GM18907 (cell line): Measurements from ENCODE around the gene STOX2.

ENCODE experiments used
- ATAC-seq: cut with Tn5 transposase; IDR thresholded peaks from one replicate; pipeline ENCODE4 v1.9.1; 2021; ENCODE audit warnings: mild to moderate bottlenecking, moderate library complexity; ENCODE audit not compliant: unreplicated experiment

The STOX2 gene

GRCh38 chr4:183985786-183986185 lies 80.7 kb downstream of the STOX2 start:
- no peak for ATAC-seq

GRCh38 chr4:183986291-183986970 lies 81.3 kb downstream of the STOX2 start:
- ATAC-seq: no peak

GRCh38 chr4:183986971-183987946 lies 82.2 kb downstream of the STOX2 start:
- no peak for ATAC-seq

- no peak for ATAC-seq
These were observed 82.9 kb downstream of the STOX2 start for GRCh38 chr4:183987987-183988392.

- no peak for ATAC-seq
These were observed 83.8 kb downstream of the STOX2 start for GRCh38 chr4:183988874-183989273.

GRCh38 chr4:183989461-183989860 lies 84.4 kb downstream of the STOX2 start:
- no peak for ATAC-seq

GRCh38 chr4:183989931-183990330 lies 84.8 kb downstream of the STOX2 start:
- no peak for ATAC-seq

- ATAC-seq: no peak
These were observed 88.6 kb downstream of the STOX2 start for GRCh38 chr4:183993676-183994075.

- no peak for ATAC-seq
These were observed 90.5 kb downstream of the STOX2 start for GRCh38 chr4:183995570-183995969.

GRCh38 chr4:183996868-183997267 lies 91.8 kb downstream of the STOX2 start:
- no peak for ATAC-seq

- ATAC-seq: no peak
These were observed 94.3 kb downstream of the STOX2 start for GRCh38 chr4:183999435-183999834.

GRCh38 chr4:184000457-184001396 lies 95.6 kb downstream of the STOX2 start:
- ATAC-seq: no peak

- ATAC-seq: no peak
These were observed 98.3 kb downstream of the STOX2 start for GRCh38 chr4:184003433-184003832.

- ATAC-seq: no peak
These were observed 102.8 kb downstream of the STOX2 start for GRCh38 chr4:184007891-184008290.

- ATAC-seq: no peak
These were observed 105.6 kb downstream of the STOX2 start for GRCh38 chr4:184010696-184011095.

- ATAC-seq: no peak
These were observed 106.8 kb downstream of the STOX2 start for GRCh38 chr4:184011826-184012380.

GRCh38 chr4:184012937-184013336 lies 107.8 kb downstream of the STOX2 start:
- no peak for ATAC-seq

GRCh38 chr4:184014301-184014700 lies 109.2 kb downstream of the STOX2 start:
- ATAC-seq: no peak

- no peak for ATAC-seq
These were observed 111.9 kb downstream of the STOX2 start for GRCh38 chr4:184016759-184017668.

- ATAC-seq: no peak
These were observed 114.0 kb downstream of the STOX2 start for GRCh38 chr4:184019076-184019475.
